Trophoblast cell (in vitro differentiated cells and primary cell): ENCODE results near the gene CPA5.
A peak's percentile ranks its signal among the peaks of the same experiment; 100 is the strongest.
"Not testable (repeated sequence)": the region's sequence is repeated elsewhere in the genome, so short reads cannot be mapped to it uniquely, and the experiment has no call there.

ENCODE experiments used
- DNase-seq, 2 donors: peaks; one replicate each; pipeline ENCODE4 v3.0.0-alpha.2; 2016
- H2AFZ ChIP-seq: 2 replicates; pipeline ENCODE4 v1.6.1; 2013; ENCODE audit warnings: low read length, moderate library complexity, mild to moderate bottlenecking; ENCODE audit not compliant: insufficient read depth, poor library complexity
- H2AK5ac ChIP-seq: 2 replicates; pipeline ENCODE4 v1.6.1; 2013; ENCODE audit warnings: mild to moderate bottlenecking, low read length
- H2BK120ac ChIP-seq: 2 replicates; pipeline ENCODE4 v1.6.1; 2013; ENCODE audit warnings: low read length, mild to moderate bottlenecking, moderate library complexity; ENCODE audit not compliant: insufficient read depth, poor library complexity
- H2BK12ac ChIP-seq: 2 replicates; pipeline ENCODE4 v1.6.1; 2013; ENCODE audit warnings: mild to moderate bottlenecking, low read length, moderate library complexity
- H2BK5ac ChIP-seq: 2 replicates; pipeline ENCODE4 v1.6.1; 2013; ENCODE audit warnings: low read length, low read depth, moderate library complexity, mild to moderate bottlenecking; ENCODE audit not compliant: poor library complexity
- H3K14ac ChIP-seq: 2 replicates; pipeline ENCODE4 v1.6.1; 2013; ENCODE audit warnings: mild to moderate bottlenecking, low read length
- H3K18ac ChIP-seq: 2 replicates; pipeline ENCODE4 v1.6.1; 2013; ENCODE audit warnings: mild to moderate bottlenecking, low read length
- H3K23ac ChIP-seq: 2 replicates; pipeline ENCODE4 v1.6.1; 2013; ENCODE audit warnings: low read length
- H3K27ac ChIP-seq: 2 replicates; pipeline ENCODE4 v1.5.1; 2013; ENCODE audit warnings: low read depth, mild to moderate bottlenecking, inconsistent platforms, low read length, moderate library complexity
- H3K27me3 ChIP-seq: 2 replicates; pipeline ENCODE4 v1.6.1; 2013; ENCODE audit warnings: inconsistent platforms, mild to moderate bottlenecking, low read length, moderate library complexity; ENCODE audit not compliant: insufficient read depth
- H3K36me3 ChIP-seq, 2 experiments: 1 replicate in 1 of 2; 2 replicates in 1 of 2; pipeline ENCODE4 v1.6.1; 2013; ENCODE audit warnings: low read length in 2 of 2, mild to moderate bottlenecking in 2 of 2, moderate library complexity in 1 of 2; ENCODE audit not compliant: insufficient read depth in 2 of 2, control insufficient read depth in 1 of 2
- H3K4ac ChIP-seq: 2 replicates; pipeline ENCODE4 v1.6.1; 2013; ENCODE audit warnings: low read depth, mild to moderate bottlenecking, low read length, moderate library complexity
- H3K4me1 ChIP-seq, 2 experiments: 1 replicate in 1 of 2; 2 replicates in 1 of 2; pipeline ENCODE4 v1.6.1; 2013; ENCODE audit warnings: low read length in 2 of 2, mild to moderate bottlenecking in 2 of 2, moderate library complexity in 1 of 2; ENCODE audit not compliant: insufficient read depth in 2 of 2, control insufficient read depth in 1 of 2
- H3K4me2 ChIP-seq: 2 replicates; pipeline ENCODE4 v1.6.1; 2013; ENCODE audit warnings: inconsistent platforms, mild to moderate bottlenecking, low read length, moderate library complexity
- H3K4me3 ChIP-seq: 2 replicates; pipeline ENCODE4 v1.5.1; 2013; ENCODE audit warnings: mild to moderate bottlenecking, low read depth, low read length, inconsistent platforms
- H3K79me1 ChIP-seq: one replicate; pipeline ENCODE4 v1.6.1; 2013; ENCODE audit warnings: low read length
- H3K79me2 ChIP-seq: 2 replicates; pipeline ENCODE4 v1.6.1; 2013; ENCODE audit warnings: low read length, mild to moderate bottlenecking; ENCODE audit not compliant: control insufficient read depth, insufficient read depth, poor library complexity
- H3K9ac ChIP-seq: 2 replicates; pipeline ENCODE4 v1.6.1; 2013; ENCODE audit warnings: mild to moderate bottlenecking, low read length
- H3K9me3 ChIP-seq: 2 replicates; pipeline ENCODE4 v1.6.1; 2013; ENCODE audit warnings: low read depth, mild to moderate bottlenecking, control low read depth, inconsistent platforms, low read length; ENCODE audit not compliant: insufficient read depth
- H4K12ac ChIP-seq: 2 replicates; pipeline ENCODE4 v1.6.1; 2013; ENCODE audit warnings: low read depth, mild to moderate bottlenecking, low read length, moderate library complexity
- H4K8ac ChIP-seq: 2 replicates; pipeline ENCODE4 v1.6.1; 2013; ENCODE audit warnings: low read depth, mild to moderate bottlenecking, low read length, moderate library complexity
- H4K91ac ChIP-seq: one replicate; pipeline ENCODE4 v1.6.1; 2013; ENCODE audit warnings: low read depth, mild to moderate bottlenecking, low read length, moderate library complexity
- WGBS: extraction: QIAGEN DNeasy Blood & Tissue Kit; methylation state at CpG from one replicate; pipeline ENCODE4 v1.1.7; 2013; ENCODE audit warnings: missing lambda C conversion rate; ENCODE audit not compliant: insufficient read length, insufficient coverage; ENCODE audit errors: extremely low coverage; 5-methylcytosine and 5-hydroxymethylcytosine counted together

Gene CPA5

GRCh38 chr7:130309986-130310385 is 34.6 kb upstream of the CPA5 start:
- Histone ChIP-seq H3K9me3 (peaks cover 2% of the 10 kb centered on the region), H4K91ac (no peak overlapping the region), H3K27me3 (no peaks in the 10 kb centered on the region), H3K4me3 (no peak overlapping the region), H2BK5ac (no peak overlapping the region), H2AFZ (no peak overlapping the region), H3K4ac (no peak overlapping the region), H2BK12ac (no peak overlapping the region), H3K4me1 (no peaks in the 10 kb centered on the region), H4K8ac (no peak overlapping the region), H4K12ac (no peak overlapping the region), H2AK5ac (no peak overlapping the region), H2BK120ac (no peak overlapping the region), H3K9ac (no peak overlapping the region), H3K79me1 (no peaks in the 10 kb centered on the region), H3K23ac (no peak overlapping the region), H3K27ac (no peak overlapping the region), H3K14ac (no peak overlapping the region), H3K4me2 (no peak overlapping the region), H3K18ac (no peak overlapping the region), H3K79me2 (no peaks in the 10 kb centered on the region), H3K36me3 (no peaks in the 10 kb centered on the region)
- no peak for DNase-seq
- WGBS: no CpG with 5 or more reads among the region's 6 CpGs

- H2BK12ac ChIP-seq: no peak overlapping the region
- H3K36me3 ChIP-seq: no peaks in the 10 kb centered on the region
- no peak overlapping the region for H4K12ac ChIP-seq
- H3K4me3 ChIP-seq: no peak overlapping the region
- H3K9ac ChIP-seq: no peak overlapping the region
- H3K4me1 ChIP-seq: no peaks in the 10 kb centered on the region
- H3K4ac ChIP-seq: no peak overlapping the region
- H2BK120ac ChIP-seq: no peak overlapping the region
- no peak overlapping the region for H4K8ac ChIP-seq
- H3K14ac ChIP-seq: no peak overlapping the region
- H3K23ac ChIP-seq: no peak overlapping the region
- H3K79me2 ChIP-seq: no peaks in the 10 kb centered on the region
- H3K9me3 ChIP-seq: peaks cover 2% of the 10 kb centered on the region
- no peak for DNase-seq
- H3K79me1 ChIP-seq: no peaks in the 10 kb centered on the region
- H3K18ac ChIP-seq: no peak overlapping the region
- no peaks in the 10 kb centered on the region for H3K27me3 ChIP-seq
- no peak overlapping the region for H4K91ac ChIP-seq
- H2BK5ac ChIP-seq: no peak overlapping the region
- H2AFZ ChIP-seq: no peak overlapping the region
- no peak overlapping the region for H3K4me2 ChIP-seq
- no peak overlapping the region for H3K27ac ChIP-seq
- H2AK5ac ChIP-seq: no peak overlapping the region
- WGBS: no CpG with 5 or more reads among the region's 6 CpGs
Measured at GRCh38 chr7:130314305-130314704, 30.3 kb upstream of the CPA5 start.

DNA sequence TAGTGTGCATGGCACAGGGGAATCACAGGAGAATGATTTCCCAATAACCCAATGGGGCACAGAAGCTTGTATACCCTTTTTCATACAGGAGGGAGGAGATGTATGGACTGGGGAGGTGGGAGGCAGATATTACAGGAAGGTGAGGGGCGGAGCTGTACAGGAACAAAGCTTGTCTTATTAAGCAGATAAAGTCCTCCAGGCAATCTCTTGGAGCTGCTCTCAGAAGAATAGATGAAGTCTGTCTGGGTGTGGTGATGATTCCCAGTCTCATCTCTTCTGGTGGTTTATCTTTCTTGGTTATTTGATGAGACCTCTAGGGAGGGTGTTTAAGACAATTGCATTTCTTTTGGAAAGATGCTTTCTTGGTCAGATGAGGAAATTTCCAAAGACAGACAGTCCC is 25.1 kb upstream of the CPA5 start:
- H4K8ac ChIP-seq: no peak overlapping the region
- no peak overlapping the region for H2AFZ ChIP-seq
- no peak overlapping the region for H3K4me3 ChIP-seq
- H3K79me1 ChIP-seq: peaks cover 9% of the 10 kb centered on the region
- H3K9ac ChIP-seq: no peak overlapping the region
- peaks cover 15 to 16% of the 10 kb centered on the region in 2 experiments for H3K4me1 ChIP-seq
- H3K79me2 ChIP-seq: no peaks in the 10 kb centered on the region
- no peak overlapping the region for H2BK12ac ChIP-seq
- WGBS: no CpG with 5 or more reads among the region's 1 CpG
- DNase-seq: no peak
- no peak overlapping the region for H4K91ac ChIP-seq
- no peak overlapping the region for H3K4ac ChIP-seq
- no peak overlapping the region for H3K14ac ChIP-seq
- no peaks in the 10 kb centered on the region for H3K9me3 ChIP-seq
- H2BK5ac ChIP-seq: no peak overlapping the region
- H3K27me3 ChIP-seq: no peaks in the 10 kb centered on the region
- no peak overlapping the region for H2BK120ac ChIP-seq
- H3K23ac ChIP-seq: no peak overlapping the region
- no peak overlapping the region for H3K27ac ChIP-seq
- H3K4me2 ChIP-seq: no peak overlapping the region
- H2AK5ac ChIP-seq: no peak overlapping the region
- no peak overlapping the region for H3K18ac ChIP-seq
- no peak overlapping the region for H4K12ac ChIP-seq
- H3K36me3 ChIP-seq: no peaks in the 10 kb centered on the region

DNA sequence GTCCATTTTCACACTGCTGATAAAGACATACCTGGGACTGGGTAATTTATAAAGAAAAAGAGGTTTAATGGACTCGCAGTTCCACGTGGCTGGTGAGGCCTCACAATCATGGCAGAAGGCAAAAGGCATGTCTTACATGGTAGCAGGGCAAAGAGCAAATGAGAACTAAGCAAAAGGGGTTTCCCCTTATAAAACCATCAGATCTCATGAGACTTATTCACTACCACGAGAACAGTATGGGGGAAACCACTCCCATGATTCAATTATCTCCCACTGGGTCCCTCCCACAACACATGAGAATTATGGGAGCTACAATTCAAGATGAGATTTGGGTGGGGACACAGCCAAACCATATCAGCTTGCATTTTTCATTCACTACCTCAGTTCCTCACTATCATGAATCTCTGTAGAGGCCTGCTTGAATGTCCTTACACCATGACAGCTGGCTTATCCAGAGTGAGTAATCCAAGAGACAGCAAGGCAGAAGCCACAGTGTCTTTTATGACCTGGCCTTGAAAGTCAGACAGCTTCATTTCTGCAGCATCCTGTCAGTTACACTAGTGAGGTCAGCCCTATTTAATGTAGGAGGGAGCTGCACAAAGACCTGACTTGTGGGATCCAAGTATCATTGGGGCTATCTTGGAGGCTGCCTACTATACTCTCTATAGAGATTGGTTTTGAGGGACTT is 22.9 kb upstream of the CPA5 start:
- H3K79me2 ChIP-seq, DNase-seq, H3K9me3 ChIP-seq, H3K4me3 ChIP-seq, H3K18ac ChIP-seq, H3K23ac ChIP-seq, H4K8ac ChIP-seq, H4K91ac ChIP-seq, H3K4me2 ChIP-seq, H3K27me3 ChIP-seq, H4K12ac ChIP-seq, H2AFZ ChIP-seq, H2BK120ac ChIP-seq, H2AK5ac ChIP-seq, H3K36me3 ChIP-seq, H3K79me1 ChIP-seq, H2BK5ac ChIP-seq, H3K27ac ChIP-seq, H3K4ac ChIP-seq, H3K9ac ChIP-seq, H3K14ac ChIP-seq: not testable (repeated sequence)
- H2BK12ac ChIP-seq: peak overlapping the region; percentile 1
- WGBS: no CpG with 5 or more reads among the region's 3 CpGs
- peaks cover 15 to 16% of the 10 kb centered on the region in 2 experiments for H3K4me1 ChIP-seq
